ENCODE results near the gene GARS1.

GARS1 gene

DNA sequence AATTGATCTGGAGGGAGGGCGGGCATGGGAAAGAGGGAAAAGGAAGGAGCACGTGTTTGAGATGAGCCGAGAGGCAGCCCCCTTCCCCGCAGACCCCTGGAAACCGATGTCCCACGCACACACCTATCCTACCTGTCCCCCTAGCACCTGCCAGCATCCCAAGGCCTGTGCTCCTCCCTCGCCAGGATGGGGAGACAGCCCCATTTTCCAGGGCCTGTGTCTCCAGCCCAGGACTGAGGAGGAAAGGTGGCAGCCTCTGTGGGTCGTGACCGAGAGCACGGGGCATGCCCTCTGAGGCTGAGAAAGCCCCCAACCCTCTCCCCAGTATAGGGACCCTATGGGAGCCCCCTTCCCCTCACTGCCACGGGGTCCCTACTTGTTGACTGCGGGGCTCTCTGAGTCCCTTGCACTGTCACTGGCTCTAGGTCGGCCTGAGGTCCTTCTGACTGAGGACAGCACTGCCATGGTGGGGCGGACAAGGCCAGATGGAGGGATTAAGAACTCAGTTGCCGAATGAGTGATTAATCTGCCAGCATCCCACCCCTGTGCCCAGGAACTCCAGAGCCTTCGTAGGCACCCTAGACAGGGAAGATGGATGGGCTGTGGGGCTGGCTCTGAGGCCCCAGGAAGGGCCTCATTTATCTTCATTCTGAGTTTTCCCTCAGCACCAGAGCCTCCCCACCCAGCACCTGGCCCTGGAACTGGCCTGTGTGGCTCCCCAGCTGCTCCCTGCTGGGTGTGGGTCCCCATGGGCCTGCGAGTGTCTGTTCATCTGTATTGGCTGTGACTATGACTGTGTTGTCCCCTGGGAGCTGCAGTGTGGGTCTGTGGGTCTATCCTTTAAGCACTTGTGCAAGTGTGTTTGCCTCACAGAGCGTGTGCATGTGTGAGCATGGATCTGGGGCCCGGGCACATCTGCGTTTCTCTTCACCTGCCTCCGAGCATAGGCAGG is 61.6 kb downstream of the GARS1 start:
- TF ChIP-seq, protein P1, sequence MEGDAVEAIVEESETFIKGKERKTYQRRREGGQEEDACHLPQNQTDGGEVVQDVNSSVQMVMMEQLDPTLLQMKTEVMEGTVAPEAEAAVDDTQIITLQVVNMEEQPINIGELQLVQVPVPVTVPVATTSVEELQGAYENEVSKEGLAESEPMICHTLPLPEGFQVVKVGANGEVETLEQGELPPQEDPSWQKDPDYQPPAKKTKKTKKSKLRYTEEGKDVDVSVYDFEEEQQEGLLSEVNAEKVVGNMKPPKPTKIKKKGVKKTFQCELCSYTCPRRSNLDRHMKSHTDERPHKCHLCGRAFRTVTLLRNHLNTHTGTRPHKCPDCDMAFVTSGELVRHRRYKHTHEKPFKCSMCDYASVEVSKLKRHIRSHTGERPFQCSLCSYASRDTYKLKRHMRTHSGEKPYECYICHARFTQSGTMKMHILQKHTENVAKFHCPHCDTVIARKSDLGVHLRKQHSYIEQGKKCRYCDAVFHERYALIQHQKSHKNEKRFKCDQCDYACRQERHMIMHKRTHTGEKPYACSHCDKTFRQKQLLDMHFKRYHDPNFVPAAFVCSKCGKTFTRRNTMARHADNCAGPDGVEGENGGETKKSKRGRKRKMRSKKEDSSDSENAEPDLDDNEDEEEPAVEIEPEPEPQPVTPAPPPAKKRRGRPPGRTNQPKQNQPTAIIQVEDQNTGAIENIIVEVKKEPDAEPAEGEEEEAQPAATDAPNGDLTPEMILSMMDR (IDR thresholded peaks at IDR 0.05; ENCODE audit: borderline replicate concordance, control extremely low read depth, extremely low read depth, insufficient read depth, missing control alignments) = no peak

DNA sequence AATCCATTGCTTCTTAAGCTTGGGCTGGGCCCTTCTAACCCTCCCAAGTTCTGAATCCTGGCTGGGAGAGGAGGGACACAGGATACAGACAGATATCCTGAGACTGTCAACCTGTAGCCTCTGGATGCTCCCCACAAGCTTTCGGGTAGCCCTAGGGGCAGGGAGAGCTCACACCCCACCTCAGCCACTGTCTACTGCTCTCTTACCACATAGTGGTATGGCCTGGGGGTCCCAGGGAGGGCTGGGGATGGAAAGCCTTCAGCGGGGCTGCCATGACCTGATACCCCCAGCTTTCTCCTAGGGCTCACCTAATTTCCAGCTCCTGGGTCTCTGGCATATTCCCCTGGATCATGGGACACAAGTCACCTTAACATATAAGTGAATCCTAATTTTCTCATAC is 62.5 kb downstream of the GARS1 start:
- TF ChIP-seq, protein P1 (IDR thresholded peaks at IDR 0.05; ENCODE audit: borderline replicate concordance, control extremely low read depth, extremely low read depth, insufficient read depth, missing control alignments) = no peak
- no peak for DNase-seq (ENCODE audit: low spot score)
- in situ Hi-C loops (cut with MboI; ENCODE audit: low sequenced_read_pairs, unreplicated experiment) = no loop called here

More for the DNA sequence above, 61.6 kb downstream of the GARS1 start:
- in situ Hi-C loops (cut with MboI; ENCODE audit: low sequenced_read_pairs, unreplicated experiment) = no loop called here
- no peak for DNase-seq (ENCODE audit: low spot score)

GRCh38 chr7:30658479-30659074 is 63.9 kb downstream of the GARS1 start:
- in situ Hi-C loops (cut with MboI; ENCODE audit: low sequenced_read_pairs, unreplicated experiment) = no loop called here
- TF ChIP-seq, protein P1 (IDR thresholded peaks at IDR 0.05; ENCODE audit: borderline replicate concordance, control extremely low read depth, extremely low read depth, insufficient read depth, missing control alignments) = no peak

DNA sequence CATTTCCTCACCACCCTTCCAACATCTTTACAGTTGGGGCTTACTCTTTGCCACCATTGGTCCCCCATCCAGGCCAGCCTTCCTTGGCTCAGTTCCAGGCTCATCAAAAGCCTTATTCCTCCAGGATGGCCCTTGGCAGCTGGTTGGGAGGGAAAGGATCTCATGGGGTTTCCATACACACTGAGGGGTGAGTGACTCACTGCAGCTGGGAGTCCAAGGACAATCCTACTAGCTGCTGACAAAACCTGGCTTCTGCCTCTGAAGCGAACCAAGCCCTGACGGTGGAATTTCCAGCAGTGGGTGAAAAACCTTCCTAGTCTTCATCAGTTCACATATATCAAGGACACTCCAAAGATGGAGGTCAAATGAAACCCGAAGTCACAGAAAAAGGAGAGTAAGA is 64.6 kb downstream of the GARS1 start:
- TF ChIP-seq, protein P1 (IDR thresholded peaks at IDR 0.05; ENCODE audit: borderline replicate concordance, control extremely low read depth, extremely low read depth, insufficient read depth, missing control alignments) = no peak
- DNase-seq (ENCODE audit: low spot score) = no peak
- in situ Hi-C loops (cut with MboI; ENCODE audit: low sequenced_read_pairs, unreplicated experiment) = no loop called here

More at GRCh38 chr7:30658479-30659074, 63.9 kb downstream of the GARS1 start:
- no peak for DNase-seq (ENCODE audit: low spot score)

GRCh38 chr7:30660331-30661255 is 65.9 kb downstream of the GARS1 start:
- TF ChIP-seq, protein P1 (IDR thresholded peaks at IDR 0.05; ENCODE audit: borderline replicate concordance, control extremely low read depth, extremely low read depth, insufficient read depth, missing control alignments) = no peak
- no peak for DNase-seq (ENCODE audit: low spot score)
- in situ Hi-C loops (cut with MboI; ENCODE audit: low sequenced_read_pairs, unreplicated experiment) = no loop called here

DNA sequence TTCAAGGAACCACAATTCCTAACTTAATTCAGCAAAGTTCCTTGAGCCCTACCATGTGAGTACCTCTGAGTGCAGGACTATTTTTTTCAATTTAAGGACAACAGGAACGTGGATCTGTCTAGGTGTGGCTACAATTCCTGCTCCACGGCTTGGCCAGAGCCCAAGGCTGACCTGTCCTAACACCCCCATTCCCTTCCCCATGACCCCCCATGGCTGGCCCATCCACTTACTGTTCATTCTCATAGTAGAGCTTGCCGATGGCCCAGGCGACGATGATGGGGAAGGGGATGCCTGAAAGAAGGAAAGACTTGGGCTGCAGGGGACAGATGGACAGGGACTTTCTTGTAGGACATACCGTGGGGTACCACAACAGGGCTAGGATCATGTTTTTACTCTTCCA is 67.2 kb downstream of the GARS1 start:
- TF ChIP-seq, protein P1 (IDR thresholded peaks at IDR 0.05; ENCODE audit: borderline replicate concordance, control extremely low read depth, extremely low read depth, insufficient read depth, missing control alignments) = no peak
- no peak for DNase-seq (ENCODE audit: low spot score)
- in situ Hi-C loops (cut with MboI; ENCODE audit: low sequenced_read_pairs, unreplicated experiment) = no loop called here

Data from GM13976 (cell line).